WI38 (cell line): ENCODE results near the gene GNL3.
"Not testable (repeated sequence)": the region's sequence is repeated elsewhere in the genome, so short reads cannot be mapped to it uniquely, and the experiment has no call there.

Experiments
- H3K4me3 ChIP-seq: 2 replicates; pipeline ENCODE4 v1.5.1; 2011; ENCODE audit warnings: low read depth, mild to moderate bottlenecking, control low read depth, low read length
- CTCF ChIP-seq: IDR thresholded peaks from 2 replicates; pipeline ENCODE4 v1.5.1; 2012; ENCODE audit warnings: low read depth, mild to moderate bottlenecking, control low read depth, low read length

GNL3 gene

GRCh38 chr3:52655895-52656294 is 29.9 kb upstream of the GNL3 start:
- TF ChIP-seq CTCF: no peak
- H3K4me3 ChIP-seq: no peak overlapping the region

- TF ChIP-seq CTCF: no peak
- no peak overlapping the region for H3K4me3 ChIP-seq
Measured at GRCh38 chr3:52660046-52660445, 25.8 kb upstream of the GNL3 start.

GRCh38 chr3:52663098-52663497 is 22.7 kb upstream of the GNL3 start:
- no peak for TF ChIP-seq CTCF
- H3K4me3 ChIP-seq: no peak overlapping the region

- H3K4me3 ChIP-seq: peak overlapping the region; percentile 33
- no peak for TF ChIP-seq CTCF
Measured at GRCh38 chr3:52670621-52671521, 15.0 kb upstream of the GNL3 start.

- no peak overlapping the region for H3K4me3 ChIP-seq
- TF ChIP-seq CTCF: no peak
Measured at GRCh38 chr3:52671676-52672075, 14.2 kb upstream of the GNL3 start.

- not testable (repeated sequence) for H3K4me3 ChIP-seq
Measured at GRCh38 chr3:52676201-52676600, 9.6 kb upstream of the GNL3 start.

- H3K4me3 ChIP-seq: no peak overlapping the region
- TF ChIP-seq CTCF: no peak
Measured at GRCh38 chr3:52678265-52679198, 7.3 kb upstream of the GNL3 start.
